Activated T-cell treated with anti-CD3 and anti-CD28 coated beads, Interleukin-2, amount 50 U/mL, for 1 hour (primary cell): Measurements from ENCODE around the gene RPIA.
A peak's percentile ranks its signal among the peaks of the same experiment; 100 is the strongest.
"Not testable (repeated sequence)": the region's sequence is repeated elsewhere in the genome, so short reads cannot be mapped to it uniquely, and the experiment has no call there.

Experiments used
- DNase-seq: peaks from one replicate; pipeline ENCODE4 v3.0.0-alpha.2; 2020

The RPIA gene

GRCh38 chr2:88691339-88692183 is at the start of gene RPIA:
Gene RPIA, plus strand, starts transcription at chr2:88691673. Its CDS starts 26 bp downstream, at chr2:88691699.
- peak; percentile 98 for DNase-seq

- DNase-seq = no peak
Observed at GRCh38 chr2:88642278-88642677, 49.2 kb upstream of the RPIA start.

- not testable (repeated sequence) for DNase-seq
Observed at GRCh38 chr2:88645291-88645882, 46.1 kb upstream of the RPIA start.

- no peak for DNase-seq
Observed at GRCh38 chr2:88651646-88652045, 39.8 kb upstream of the RPIA start.

- no peak for DNase-seq
Observed at GRCh38 chr2:88654714-88655113, 36.8 kb upstream of the RPIA start.

- DNase-seq = no peak
Observed at GRCh38 chr2:88656690-88657089, 34.8 kb upstream of the RPIA start.

- no peak for DNase-seq
Observed at GRCh38 chr2:88657131-88657530, 34.3 kb upstream of the RPIA start.

GRCh38 chr2:88658326-88658725 is 33.1 kb upstream of the RPIA start:
- no peak for DNase-seq

- no peak for DNase-seq
Observed at GRCh38 chr2:88658881-88659537, 32.5 kb upstream of the RPIA start.

- no peak for DNase-seq
Observed at GRCh38 chr2:88659538-88659915, 31.9 kb upstream of the RPIA start.

- DNase-seq = no peak
Observed at GRCh38 chr2:88660622-88661021, 30.9 kb upstream of the RPIA start.

- no peak for DNase-seq
Observed at GRCh38 chr2:88666576-88666975, 24.9 kb upstream of the RPIA start.

GRCh38 chr2:88667219-88667618 is 24.3 kb upstream of the RPIA start:
- DNase-seq = no peak

GRCh38 chr2:88668862-88669261 is 22.6 kb upstream of the RPIA start:
- no peak for DNase-seq

GRCh38 chr2:88669482-88670214 is 21.8 kb upstream of the RPIA start:
- no peak for DNase-seq

- DNase-seq = peak; percentile 18
Observed at GRCh38 chr2:88671786-88672427, 19.6 kb upstream of the RPIA start.

- no peak for DNase-seq
Observed at GRCh38 chr2:88673363-88673762, 18.1 kb upstream of the RPIA start.

- DNase-seq = no peak
Observed at GRCh38 chr2:88680266-88680902, 11.1 kb upstream of the RPIA start.

GRCh38 chr2:88680916-88681315 is 10.6 kb upstream of the RPIA start:
- no peak for DNase-seq

GRCh38 chr2:88683160-88684021 is 8.1 kb upstream of the RPIA start:
- no peak for DNase-seq

GRCh38 chr2:88684519-88684918 is 7.0 kb upstream of the RPIA start:
- no peak for DNase-seq
